CD4-positive, alpha-beta T cell treated with Interleukin-6 at 100 ng/mL for 8 hours (primary cell): Measurements from ENCODE around the gene SAMD7.

Experiments
- DNase-seq: peaks from one replicate; pipeline ENCODE4 v3.0.0-alpha.2; 2020; ENCODE audit warnings: mixed read lengths, low spot score

The SAMD7 gene, protein sequence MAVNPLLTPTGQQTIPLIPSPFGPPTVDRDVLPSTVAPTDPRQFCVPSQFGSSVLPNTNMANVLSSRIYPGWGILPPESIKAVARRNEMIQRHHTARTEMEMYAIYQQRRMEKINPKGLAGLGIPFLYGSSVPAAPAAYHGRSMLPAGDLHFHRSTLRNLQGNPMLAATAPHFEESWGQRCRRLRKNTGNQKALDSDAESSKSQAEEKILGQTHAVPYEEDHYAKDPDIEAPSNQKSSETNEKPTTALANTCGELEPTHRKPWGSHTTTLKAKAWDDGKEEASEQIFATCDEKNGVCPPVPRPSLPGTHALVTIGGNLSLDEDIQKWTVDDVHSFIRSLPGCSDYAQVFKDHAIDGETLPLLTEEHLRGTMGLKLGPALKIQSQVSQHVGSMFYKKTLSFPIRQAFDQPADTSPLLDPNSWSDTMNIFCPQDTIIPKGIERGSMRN

DNA sequence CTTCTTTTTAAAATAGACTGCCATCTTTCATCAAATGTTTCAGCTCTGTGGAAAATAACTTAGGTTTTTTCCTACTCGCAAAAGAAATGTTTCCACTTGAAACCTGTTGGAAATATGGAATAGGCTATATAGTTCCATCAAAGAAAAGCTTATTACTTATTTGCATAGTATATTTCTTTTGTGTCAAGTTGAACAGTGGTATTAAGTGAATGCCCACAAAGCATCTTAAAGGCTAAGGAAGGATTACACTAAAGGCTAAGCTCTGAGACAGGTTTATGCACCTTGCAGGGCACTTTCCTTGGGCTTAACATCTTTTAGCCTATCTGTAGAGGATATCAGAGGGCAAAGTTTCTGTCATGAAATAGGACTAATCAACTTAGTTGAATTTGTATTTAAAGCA is at the start of gene SAMD7:
Gene SAMD7, plus strand, starts transcription at position 301 of the 400 bp plus-strand sequence. CDS start 7,927 bp downstream, outside the sequence.
- no peak for DNase-seq

DNA sequence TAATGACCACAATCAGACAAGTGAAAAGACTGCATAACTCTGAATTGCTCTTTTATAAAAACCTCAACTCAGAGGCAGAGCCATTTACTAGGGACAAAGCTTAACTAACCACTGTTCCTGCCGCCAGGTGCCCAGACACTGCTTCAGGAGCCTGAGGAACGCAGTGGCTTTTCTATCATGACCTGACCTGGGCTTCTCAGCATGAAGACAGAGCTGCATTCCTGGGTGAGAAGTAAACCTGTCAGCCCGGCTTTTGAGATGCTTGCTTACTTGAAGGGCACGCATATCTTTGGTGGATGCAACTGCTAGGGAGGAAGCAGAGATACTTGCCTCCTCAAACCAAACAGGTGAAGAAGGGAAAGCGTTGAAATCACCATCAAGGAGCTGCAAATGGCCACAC is 49.5 kb upstream of the SAMD7 start:
- DNase-seq, result no peak

DNA sequence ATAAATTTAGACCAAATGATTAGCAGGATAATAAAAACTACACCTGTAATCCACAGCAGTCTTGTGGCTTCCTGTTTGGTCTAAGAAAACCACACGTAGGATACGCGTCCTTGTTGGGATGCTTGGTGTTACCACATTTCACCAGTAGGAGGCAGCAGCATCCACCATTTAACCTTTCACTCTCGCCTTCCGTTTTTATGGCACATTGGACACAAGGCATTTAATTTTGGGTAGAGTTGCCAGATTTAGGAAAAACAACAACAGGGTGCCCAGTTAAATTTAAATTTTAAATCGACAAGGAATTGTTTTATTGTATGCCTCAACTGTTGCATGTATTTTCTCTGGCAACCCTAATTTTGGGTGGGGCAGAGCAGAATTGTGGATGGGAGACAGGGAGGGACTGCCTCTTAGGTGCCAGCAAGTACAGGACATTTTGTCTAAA is 47.9 kb upstream of the SAMD7 start:
- peak; percentile 67 for DNase-seq

DNA sequence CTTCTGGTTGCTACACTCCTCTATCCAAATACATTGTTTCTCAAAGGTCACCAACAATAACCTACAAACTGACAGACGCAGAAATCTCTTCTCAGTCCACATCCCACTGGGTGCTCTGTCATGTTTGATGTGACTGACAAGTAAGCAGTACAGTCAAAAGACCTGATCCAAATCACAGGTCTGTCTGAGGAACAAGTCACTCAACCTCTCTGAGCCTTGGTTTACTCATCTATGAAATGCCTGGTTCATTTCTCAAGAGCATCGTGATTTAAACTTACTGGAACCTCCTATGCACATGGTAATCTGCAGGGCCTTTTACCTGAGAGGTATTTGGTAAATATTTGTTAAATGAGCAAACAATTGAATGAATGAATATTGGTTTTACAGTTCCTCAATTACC is 47.1 kb upstream of the SAMD7 start:
- no peak for DNase-seq

DNA sequence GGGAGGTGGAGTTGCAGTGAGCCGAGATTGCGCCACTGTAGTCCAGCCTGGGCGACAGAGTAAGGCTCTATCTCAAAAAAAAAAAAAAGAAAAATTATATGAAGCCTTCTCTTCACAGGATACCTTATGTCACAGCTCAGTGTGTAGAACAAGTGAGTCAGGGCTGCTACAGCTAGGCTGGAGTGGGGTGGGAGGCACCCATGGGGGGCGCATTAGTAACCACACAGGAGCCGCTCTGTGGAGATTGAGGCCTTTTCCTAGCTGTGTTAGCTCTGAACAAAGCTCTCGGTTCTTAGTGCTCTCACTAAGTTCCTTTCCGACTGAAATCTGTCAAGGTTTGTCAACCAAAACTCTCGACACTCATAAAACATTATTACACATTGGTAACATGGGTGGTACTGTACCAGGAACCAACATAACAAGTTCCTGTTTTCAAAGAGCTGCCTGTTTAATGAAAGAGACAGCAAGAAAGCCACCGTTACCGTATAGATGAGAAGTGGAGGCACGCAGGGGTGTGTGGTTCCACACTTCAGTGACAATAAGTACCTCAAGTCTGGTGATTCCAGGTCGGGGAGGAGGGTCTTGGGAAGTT is 46.1 kb upstream of the SAMD7 start:
- DNase-seq, result peak; percentile 27

DNA sequence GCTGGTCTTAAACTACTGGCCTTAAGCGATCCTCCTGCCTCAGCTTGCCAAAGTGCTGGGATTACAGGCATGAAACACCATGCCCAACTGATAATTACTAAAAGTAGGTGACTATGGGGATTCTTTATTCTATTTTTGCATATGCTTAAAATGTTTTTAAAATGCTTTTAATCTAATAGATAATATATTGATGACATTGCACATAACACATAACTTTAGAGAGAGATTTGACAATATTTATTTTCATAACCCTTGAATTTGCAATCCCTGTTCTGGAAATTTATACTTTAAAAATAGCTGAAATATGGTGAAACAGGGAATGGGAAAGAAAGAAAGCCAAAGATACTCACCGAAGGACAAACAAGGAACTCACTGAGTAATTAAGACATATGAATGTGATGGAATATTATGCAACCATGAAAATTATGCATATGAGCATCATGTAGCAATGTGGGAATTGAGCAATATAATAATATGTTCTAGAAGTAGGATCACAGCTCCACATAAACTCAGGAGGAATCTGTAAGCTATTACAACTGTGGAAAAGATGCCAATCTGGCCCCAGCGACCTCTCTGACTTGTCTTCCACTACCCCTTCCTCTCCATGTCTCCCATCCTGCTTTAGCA is 43.7 kb upstream of the SAMD7 start:
- DNase-seq, result no peak

DNA sequence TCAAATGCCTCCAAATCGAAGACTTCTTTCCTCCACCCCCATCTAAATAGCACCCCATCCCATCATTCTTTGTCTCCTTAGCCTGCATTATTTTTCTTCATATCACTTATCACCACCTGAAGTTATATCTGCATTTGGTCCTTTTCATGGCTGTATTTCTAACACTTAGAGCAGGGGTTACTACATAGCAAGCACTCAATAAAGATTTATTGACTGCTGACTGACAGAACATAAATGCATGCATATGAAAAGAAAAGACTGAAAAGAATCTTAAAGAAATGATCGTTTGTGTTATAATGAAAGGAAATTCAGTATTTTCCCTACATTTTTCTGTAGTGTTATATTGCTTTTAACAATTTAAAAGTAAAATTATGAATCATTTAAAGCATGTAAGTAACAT is 43.0 kb upstream of the SAMD7 start:
- no peak for DNase-seq

DNA sequence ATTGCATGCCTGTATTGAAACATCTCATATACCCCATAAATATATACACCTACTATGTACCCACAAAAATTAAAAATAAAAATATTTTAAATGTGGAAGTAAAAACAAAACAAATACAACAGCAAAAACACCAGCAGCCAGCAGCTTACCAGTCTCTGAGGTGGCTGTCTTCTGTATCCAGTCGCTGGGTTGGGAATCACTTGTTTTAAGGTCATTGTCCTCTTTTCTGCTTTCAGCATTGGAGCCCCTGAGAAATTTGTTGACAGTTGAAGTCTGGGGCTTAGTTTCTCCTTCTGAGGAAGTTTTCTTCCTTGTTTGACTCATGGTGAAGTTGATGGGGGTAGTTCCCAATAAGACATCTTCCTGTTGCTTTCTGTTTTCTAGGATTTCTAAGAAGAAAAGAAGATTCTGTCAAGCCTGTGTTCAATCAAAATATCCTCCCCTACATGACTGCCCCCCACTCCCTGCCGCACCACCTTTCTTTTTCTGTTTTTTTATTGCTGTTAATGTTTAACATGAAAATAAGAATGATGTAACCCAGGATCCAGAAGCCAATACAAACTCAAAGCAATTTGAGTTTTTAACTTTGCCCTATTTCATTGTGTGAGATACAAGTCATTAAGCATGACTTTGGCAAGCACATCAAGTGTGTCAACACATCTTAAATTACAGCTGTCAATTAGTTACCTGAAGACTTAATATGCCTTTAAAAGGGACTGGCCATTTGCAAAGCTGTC is 41.7 kb upstream of the SAMD7 start, which contains the start of gene LRRC31:
Gene LRRC31, minus strand, starts transcription at position 452 of the 737 bp plus-strand sequence. Its CDS starts 128 bp downstream, at position 324.
- no peak for DNase-seq

DNA sequence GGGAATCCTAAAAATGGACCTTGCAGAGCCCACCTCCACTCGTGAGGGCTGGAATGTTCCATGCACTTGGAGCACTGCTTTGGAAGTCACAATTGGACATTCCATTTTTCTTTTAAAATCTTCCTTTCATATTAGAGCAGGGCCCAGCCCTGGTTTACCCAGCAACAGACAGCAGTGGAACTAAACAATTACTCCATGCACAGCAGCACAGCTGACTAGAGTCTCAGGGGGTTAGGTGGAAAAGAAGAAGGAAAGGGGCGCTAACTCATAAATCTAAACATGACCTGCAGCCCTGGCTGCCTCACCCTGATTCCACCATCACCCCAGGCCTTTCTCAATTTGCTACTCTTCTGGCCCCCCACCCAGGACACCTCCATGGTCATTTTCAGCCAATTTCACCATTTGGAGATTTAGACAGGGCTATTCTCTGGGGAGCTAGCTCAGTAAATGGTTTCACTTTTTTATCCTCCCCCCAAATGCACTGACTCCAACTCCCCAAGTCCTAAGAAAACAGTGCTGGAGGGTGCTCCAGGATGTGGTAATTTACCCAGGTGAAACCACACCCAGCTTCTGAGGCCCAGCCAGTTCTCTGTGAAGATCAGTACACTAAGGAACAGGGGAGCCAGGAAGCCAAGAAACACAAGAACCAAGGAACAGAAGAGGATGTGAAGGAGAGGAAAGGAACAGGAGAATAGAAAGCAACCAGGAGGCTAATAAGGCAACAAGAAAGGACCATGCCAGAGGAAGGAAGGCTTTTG is 40.1 kb upstream of the SAMD7 start:
- DNase-seq, result peak; percentile 22

DNA sequence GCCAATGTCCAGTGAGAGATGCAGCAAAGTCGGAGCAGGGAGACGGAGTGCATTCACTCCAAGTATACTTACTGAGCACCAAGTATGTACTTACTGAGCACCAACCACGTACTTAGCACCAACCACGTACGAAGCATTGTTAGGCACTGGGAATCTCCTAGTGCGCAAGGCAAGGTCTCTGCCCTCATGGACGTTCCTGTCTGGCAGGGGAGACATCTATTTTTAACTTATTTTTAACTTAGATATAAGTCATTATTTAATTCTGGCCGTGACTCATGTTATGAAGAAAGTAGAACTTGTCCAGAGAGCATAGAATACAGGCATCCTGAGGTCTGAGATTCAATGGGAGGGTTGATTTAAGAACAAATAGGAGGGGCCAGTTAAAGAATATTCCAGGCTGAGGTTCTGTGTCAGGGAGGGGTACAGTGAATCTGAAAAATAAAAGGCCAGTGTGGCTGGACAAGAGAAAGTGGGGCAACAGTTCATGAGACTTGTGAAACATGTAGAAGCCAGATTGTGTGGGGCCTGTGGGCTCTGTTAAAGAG is 32.3 kb upstream of the SAMD7 start:
- DNase-seq, result no peak

DNA sequence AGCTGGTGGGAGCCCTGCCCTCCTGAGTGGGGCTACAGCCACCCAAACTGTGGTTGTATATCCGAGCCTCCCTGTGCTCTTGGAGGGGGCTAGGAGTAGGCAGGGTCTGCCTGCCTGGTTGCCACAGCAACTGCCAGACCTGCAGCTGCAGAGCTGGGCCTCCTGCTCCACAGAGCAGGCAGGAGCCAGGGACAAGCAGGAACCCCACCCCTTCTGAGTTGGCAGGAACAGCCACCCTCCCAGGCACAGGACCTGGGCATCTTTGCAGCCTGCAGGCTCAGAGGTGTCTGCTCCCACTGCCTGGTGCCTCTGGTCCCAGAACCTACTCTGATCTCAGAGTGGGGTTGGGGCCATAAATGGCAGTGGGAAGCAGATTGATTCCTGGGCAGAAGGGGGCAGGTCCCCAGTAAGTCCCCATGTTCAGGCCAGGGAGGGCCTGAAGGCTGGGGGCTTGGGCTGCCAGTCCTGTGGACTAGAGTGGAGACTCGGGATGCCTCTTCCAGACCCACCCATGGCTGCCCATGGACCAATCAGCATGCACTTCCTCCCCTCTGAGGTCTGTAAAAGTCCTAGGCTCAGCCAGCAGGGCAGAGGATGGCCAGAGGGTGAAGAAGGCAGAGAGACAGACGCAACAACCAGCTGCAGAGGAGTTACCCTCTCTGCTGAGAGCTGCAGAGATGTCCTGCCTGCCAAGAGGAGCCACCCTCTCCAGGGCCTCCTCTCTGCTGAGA is 31.4 kb upstream of the SAMD7 start:
- no peak for DNase-seq

DNA sequence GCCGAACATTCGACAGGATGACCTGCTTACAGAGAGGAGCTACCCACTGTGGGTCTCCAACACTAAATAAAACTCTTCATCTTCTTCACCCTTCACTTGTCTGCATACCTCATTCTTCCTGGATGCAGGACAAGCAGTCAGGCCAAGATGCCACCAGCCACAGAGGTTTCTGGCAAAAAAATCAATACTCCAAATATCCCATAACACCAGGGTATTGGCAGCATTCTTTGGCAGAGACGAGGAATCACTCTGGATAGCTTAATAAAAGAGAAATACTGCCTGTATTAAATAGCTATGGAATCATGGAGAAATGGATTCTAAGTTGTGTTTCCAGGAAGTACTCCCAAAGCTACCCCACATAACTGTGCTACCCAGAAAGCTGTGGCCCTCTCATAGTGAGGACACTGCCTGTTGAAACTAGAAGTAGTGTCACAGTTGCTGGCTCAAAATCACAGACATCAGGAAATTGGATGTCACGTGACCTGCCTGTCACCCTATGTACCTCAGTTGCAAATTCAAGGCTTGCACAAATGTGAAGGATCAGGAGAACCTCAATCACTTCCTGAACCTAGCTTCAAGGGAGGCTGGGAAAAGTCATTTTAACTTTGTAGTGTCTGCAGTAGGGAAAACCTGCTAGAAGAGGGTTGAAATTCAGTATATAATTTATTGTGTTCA is 30.7 kb upstream of the SAMD7 start:
- DNase-seq, result no peak

DNA sequence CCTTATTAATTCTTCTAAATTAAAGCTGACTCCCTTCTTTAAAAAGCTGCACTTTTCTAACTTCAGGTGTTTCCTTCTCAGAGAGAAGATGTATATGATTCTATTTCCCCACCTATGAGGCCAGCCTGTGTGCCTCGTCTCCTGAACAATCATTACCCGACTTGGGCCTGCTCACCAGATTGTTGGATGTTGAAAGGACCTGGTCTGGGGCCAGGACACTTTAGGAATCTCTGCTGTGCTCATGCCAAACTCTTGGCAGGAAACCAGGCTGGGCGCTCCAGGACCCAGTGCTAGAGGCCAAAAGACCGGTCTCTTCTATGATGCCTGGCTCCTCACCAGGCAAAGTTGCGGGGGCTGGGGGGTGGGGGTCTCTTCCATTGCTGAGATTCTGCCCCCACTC is 24.7 kb upstream of the SAMD7 start:
- no peak for DNase-seq

DNA sequence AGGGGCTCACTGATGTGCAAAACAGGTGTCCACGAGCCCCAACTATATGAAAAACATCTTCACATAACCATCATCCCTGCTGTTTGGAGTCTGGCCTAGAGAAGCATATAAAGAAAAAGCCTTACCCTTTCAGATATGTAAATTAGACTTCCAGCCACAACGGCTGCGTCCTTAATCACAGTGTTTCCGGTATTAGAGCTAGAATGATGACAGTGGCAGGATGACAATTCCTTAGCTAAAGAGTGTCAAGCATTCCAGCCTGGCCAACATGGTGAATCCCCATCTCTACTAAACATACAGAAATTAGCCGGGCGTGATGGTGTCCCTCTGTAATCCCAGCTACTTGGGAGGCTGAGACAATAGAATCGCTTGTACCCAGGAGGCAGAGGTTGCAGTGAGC is 19.5 kb upstream of the SAMD7 start:
- no peak for DNase-seq

DNA sequence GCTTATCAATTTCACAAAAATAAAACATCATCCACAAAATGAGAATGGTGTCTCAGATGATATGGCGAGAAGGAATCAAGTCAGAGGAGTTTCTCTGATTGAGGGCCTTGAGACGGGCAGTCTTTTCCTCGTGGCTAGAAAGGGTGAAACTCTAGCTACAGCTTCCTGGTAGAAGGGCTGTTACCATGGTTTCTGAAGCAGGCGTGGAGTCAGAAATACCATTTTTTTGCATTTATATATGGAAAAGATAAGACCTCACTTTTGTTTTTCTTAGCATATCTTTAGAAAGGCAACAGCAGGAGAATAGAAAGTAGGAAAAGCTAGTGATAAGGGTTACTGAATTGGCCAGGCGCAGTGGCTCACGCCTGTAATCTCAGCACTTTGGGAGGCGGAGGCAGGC is 17.3 kb upstream of the SAMD7 start:
- DNase-seq, result no peak

DNA sequence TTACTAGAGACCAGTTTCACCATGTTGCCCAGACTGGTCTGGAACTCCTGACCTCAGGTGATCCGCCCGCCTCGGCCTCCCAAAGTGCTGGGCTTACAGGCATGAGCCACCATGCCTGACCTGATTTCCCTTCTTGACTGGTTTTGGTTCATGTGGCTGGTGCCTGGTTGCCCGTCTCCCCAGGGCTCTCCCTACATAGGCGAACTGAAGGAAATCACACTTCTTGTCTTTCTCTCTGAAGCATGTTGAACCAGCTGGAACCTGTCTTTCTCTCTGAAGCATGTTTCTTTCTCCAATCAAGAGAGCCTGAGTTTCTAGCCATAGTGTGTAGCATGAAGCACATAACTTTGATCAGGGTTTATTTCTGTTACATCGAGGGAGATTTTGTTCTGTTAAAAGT is 16.3 kb upstream of the SAMD7 start:
- no peak for DNase-seq

DNA sequence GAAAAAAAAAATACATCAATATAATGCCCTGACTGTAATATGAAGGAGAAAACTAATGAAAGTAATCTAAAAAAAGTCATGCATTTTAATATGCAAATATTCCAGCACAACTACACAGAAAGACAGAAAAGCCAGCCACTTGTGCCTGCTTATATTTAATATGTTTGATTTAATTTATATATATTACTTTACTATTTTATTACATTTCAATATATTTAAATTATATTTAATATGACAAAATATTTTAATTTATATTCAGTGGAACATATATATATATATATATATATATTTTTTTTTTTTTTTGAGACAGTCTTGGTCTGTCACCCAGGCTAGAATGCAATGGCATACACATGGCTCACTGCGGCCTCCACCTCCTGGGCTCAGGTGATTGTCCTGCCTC is 14.1 kb upstream of the SAMD7 start:
- no peak for DNase-seq

DNA sequence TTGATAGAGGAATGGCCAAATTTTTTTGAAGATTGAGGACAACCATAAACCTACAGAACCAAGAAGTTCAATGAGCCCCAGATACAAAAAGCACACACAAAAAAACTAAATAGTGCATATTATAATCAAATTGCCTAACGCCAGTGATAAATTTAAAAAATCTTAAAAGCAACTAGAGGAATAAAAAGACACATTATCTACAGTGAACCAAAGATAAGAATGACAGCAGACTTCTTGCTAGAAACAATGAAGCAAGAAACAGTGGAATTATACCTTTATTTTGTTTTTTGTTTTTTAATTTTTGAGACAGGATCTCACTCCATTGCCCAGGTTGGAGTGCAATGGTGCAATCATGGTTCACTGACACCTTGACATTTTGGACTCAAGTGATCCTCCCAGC is 9.9 kb upstream of the SAMD7 start:
- no peak for DNase-seq

DNA sequence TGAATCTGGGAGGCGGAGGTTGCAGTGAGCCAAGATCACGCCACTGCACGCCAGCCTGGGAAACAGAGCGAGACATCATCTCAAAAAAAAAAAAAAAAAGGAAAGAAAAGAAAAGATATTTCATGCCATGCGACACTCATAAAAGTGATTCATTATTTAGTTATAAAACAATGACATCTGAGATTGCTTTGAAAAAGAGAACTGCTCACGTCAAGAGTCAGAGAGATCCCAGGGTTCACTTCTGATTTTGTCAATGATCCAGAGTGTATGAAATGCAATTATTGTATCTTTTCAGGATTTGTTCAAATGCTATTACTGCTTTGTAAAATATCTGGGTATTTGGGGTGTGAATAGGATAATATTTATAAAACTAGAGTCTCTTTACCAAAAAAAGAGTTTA is 6.0 kb upstream of the SAMD7 start:
- DNase-seq, result no peak

DNA sequence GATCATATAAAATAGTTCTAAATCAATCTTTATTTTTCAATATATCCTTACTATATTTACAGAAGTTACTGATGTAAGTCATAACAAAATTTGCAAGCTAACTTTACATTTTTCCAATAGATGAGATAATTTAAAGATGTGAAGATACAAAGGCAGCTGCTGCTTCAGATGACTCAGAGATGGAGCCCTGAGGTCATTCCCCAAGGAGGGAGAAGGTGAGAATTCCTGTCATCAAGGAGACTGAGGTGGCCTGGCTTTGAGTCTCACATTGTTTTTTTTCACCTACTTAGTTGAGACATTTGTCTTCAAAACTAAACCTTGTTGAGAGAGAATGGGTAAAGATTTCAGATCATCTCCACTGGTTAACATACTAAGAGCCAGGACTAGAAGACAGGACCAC is 3.9 kb upstream of the SAMD7 start:
- no peak for DNase-seq
